Measurements from ENCODE around the gene APBA2.

GRCh38 chr15:29128671-29129070 is 242.9 kb downstream of the APBA2 start:
- TF ChIP-seq CTCF (IDR thresholded peaks at IDR 0.05) (no peak), REST (IDR thresholded peaks at IDR 0.05; ENCODE audit: insufficient read depth in 1 of 2, low read depth in 2 of 2, low read length in 1 of 2) (no peak), POLR2AphosphoS5 (IDR thresholded peaks at IDR 0.05; ENCODE audit: low read depth, low read length) (no peak)
